Measurements from ENCODE around the gene NFIA.
A peak's percentile ranks its signal among the peaks of the same experiment; 100 is the strongest.

Gene NFIA

DNA sequence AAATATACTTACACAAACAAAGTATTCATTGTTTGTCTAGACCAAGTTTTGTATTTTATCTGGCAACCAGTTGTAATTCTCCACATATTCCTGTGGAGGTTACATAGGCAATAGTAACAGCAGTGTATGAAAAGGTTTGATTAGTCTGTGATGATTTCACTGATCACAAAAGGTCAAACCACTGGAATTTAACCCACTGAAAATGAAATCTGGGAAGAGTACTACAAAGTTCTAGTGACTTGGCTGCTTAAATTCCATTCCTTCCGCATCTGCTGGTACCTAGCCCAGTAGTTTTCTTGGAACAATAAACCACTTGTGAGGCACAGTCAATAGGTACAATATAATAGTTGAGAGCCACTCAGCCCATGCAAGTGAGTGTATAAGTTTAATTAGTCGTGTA lies 205.4 kb downstream of the NFIA start:
- Histone ChIP-seq H4K12ac (ENCODE audit: low read depth, low read length) (no peak overlapping the region), H3K9ac (ENCODE audit: low read length) (no peak overlapping the region), H3K14ac (ENCODE audit: low read length) (no peak overlapping the region), H3K79me1 (ENCODE audit: low read length) (no peaks in the 10 kb centered on the region), H3K4ac (ENCODE audit: low read depth, low read length) (no peak overlapping the region), H4K8ac (ENCODE audit: low read depth, low read length) (no peak overlapping the region), H3K36me3 (ENCODE audit: control insufficient read depth in 1 of 2, insufficient read depth in 2 of 2, low read length in 2 of 2) (no peaks in the 10 kb centered on the region), H3K18ac (ENCODE audit: low read length) (no peak overlapping the region), H2BK120ac (ENCODE audit: insufficient read depth, low read length, poor library complexity) (no peak overlapping the region), H3K4me1 (ENCODE audit: control insufficient read depth in 1 of 2, insufficient read depth in 2 of 2, low read length in 2 of 2) (no peaks in the 10 kb centered on the region), H3K9me3 (ENCODE audit: insufficient read depth, low read depth, low read length) (no peaks in the 10 kb centered on the region), H2AFZ (ENCODE audit: insufficient read depth, low read length, poor library complexity) (no peak overlapping the region), H2BK12ac (ENCODE audit: low read length) (no peak overlapping the region), H3K27ac (ENCODE audit: low read depth, low read length) (no peak overlapping the region), H3K27me3 (ENCODE audit: insufficient read depth, low read length) (no peaks in the 10 kb centered on the region), H3K4me2 (ENCODE audit: low read length) (no peak overlapping the region), H3K4me3 (ENCODE audit: low read depth, low read length) (no peak overlapping the region), H3K23ac (ENCODE audit: low read length) (no peak overlapping the region), H2AK5ac (ENCODE audit: low read length) (no peak overlapping the region), H2BK5ac (ENCODE audit: low read depth, low read length, poor library complexity) (no peak overlapping the region), H4K91ac (ENCODE audit: low read depth, low read length) (no peak overlapping the region), H3K79me2 (ENCODE audit: control insufficient read depth, insufficient read depth, low read length, poor library complexity) (no peaks in the 10 kb centered on the region)
- peak in 1 of 2 donors; percentile 58 for DNase-seq
- WGBS (ENCODE audit: extremely low coverage, insufficient coverage, insufficient read length), result no CpG with 5 or more reads among the region's 2 CpGs

DNA sequence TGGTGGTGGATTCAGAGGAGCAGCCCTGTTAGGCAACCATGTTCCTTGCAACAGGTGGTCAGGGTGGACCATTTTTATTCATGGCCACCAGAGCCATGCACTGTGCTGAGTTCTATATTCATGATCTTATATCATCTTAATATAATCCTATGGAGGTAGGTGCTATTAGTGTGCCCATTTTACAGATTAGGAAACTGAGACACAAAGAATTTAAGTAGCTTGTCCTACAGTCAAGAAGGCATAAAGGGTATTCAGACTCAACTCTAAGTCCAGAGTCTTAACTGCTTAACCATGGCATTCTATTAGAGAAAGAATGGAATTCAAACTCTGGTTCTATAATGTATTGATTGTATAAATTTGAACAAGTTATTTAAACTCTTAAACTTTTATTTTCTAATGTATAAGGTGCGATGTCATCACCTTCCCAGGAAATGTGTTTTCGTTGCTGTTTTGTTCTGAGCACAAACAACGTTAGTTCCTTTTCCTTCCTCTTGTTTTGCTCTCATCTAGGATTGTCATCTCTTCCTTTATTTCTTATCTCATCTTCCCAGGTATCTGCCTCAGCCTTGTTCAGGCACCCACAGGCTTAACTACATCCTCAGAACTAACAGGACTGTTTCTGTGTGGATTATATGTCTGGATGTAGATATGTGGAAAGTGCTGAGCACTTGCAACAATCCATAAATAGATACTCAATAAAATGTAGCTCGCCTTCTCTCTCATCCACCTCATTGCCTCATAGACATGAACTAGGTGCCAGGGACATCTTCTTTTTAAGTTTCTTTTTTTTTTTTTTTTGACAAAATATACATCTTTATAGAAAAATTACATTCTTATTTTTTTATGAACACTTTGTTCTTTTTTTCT lies 207.1 kb downstream of the NFIA start:
- no peak overlapping the region for H4K8ac ChIP-seq (ENCODE audit: low read depth, low read length)
- H3K4me3 ChIP-seq (ENCODE audit: low read depth, low read length), result no peak overlapping the region
- no peak overlapping the region for H2AFZ ChIP-seq (ENCODE audit: insufficient read depth, low read length, poor library complexity)
- no peak for DNase-seq
- no peak overlapping the region for H3K4ac ChIP-seq (ENCODE audit: low read depth, low read length)
- H3K27me3 ChIP-seq (ENCODE audit: insufficient read depth, low read length), result no peaks in the 10 kb centered on the region
- no peaks in the 10 kb centered on the region for H3K79me2 ChIP-seq (ENCODE audit: control insufficient read depth, insufficient read depth, low read length, poor library complexity)
- no peak overlapping the region for H3K23ac ChIP-seq (ENCODE audit: low read length)
- H4K91ac ChIP-seq (ENCODE audit: low read depth, low read length), result no peak overlapping the region
- H3K4me2 ChIP-seq (ENCODE audit: low read length), result no peak overlapping the region
- no peak overlapping the region for H2BK120ac ChIP-seq (ENCODE audit: insufficient read depth, low read length, poor library complexity)
- no peaks in the 10 kb centered on the region for H3K4me1 ChIP-seq (ENCODE audit: control insufficient read depth in 1 of 2, insufficient read depth in 2 of 2, low read length in 2 of 2)
- no peak overlapping the region for H2BK5ac ChIP-seq (ENCODE audit: low read depth, low read length, poor library complexity)
- H3K9me3 ChIP-seq (ENCODE audit: insufficient read depth, low read depth, low read length), result no peaks in the 10 kb centered on the region
- H3K36me3 ChIP-seq (ENCODE audit: control insufficient read depth in 1 of 2, insufficient read depth in 2 of 2, low read length in 2 of 2), result no peaks in the 10 kb centered on the region
- no CpG with 5 or more reads among the region's 4 CpGs for WGBS (ENCODE audit: extremely low coverage, insufficient coverage, insufficient read length)
- H2AK5ac ChIP-seq (ENCODE audit: low read length), result no peak overlapping the region
- no peak overlapping the region for H4K12ac ChIP-seq (ENCODE audit: low read depth, low read length)
- H3K14ac ChIP-seq (ENCODE audit: low read length), result no peak overlapping the region
- no peak overlapping the region for H3K9ac ChIP-seq (ENCODE audit: low read length)
- H3K18ac ChIP-seq (ENCODE audit: low read length), result no peak overlapping the region
- H3K79me1 ChIP-seq (ENCODE audit: low read length), result no peaks in the 10 kb centered on the region
- H3K27ac ChIP-seq (ENCODE audit: low read depth, low read length), result no peak overlapping the region
- H2BK12ac ChIP-seq (ENCODE audit: low read length), result no peak overlapping the region

DNA sequence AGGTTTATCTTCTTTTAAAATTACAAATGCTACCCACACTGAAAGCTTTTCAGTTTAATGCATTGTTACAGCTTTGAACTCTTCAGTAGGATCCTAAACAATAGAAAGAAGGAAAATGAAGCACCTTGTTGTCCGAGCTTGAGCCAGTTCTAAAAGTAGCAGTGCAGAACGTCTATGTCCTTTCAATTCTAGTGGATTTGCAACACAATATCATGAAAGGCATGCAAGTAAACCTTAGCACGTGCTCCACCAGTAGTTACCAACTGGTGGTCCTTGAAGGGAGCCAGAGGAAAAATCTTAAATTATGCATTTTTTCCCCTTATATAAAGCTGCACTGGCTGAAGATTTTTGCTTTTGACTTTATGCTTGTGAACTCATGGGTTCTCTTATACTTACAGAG lies 208.2 kb downstream of the NFIA start:
- Histone ChIP-seq H3K9me3 (ENCODE audit: insufficient read depth, low read depth, low read length) (no peaks in the 10 kb centered on the region), H3K4me2 (ENCODE audit: low read length) (no peak overlapping the region), H3K36me3 (ENCODE audit: control insufficient read depth in 1 of 2, insufficient read depth in 2 of 2, low read length in 2 of 2) (no peaks in the 10 kb centered on the region), H3K18ac (ENCODE audit: low read length) (no peak overlapping the region), H3K4ac (ENCODE audit: low read depth, low read length) (no peak overlapping the region), H3K27me3 (ENCODE audit: insufficient read depth, low read length) (no peaks in the 10 kb centered on the region), H2AFZ (ENCODE audit: insufficient read depth, low read length, poor library complexity) (no peak overlapping the region), H4K91ac (ENCODE audit: low read depth, low read length) (no peak overlapping the region), H3K9ac (ENCODE audit: low read length) (no peak overlapping the region), H3K4me1 (ENCODE audit: control insufficient read depth in 1 of 2, insufficient read depth in 2 of 2, low read length in 2 of 2) (no peaks in the 10 kb centered on the region), H4K8ac (ENCODE audit: low read depth, low read length) (no peak overlapping the region), H3K23ac (ENCODE audit: low read length) (no peak overlapping the region), H3K4me3 (ENCODE audit: low read depth, low read length) (no peak overlapping the region), H3K79me2 (ENCODE audit: control insufficient read depth, insufficient read depth, low read length, poor library complexity) (no peaks in the 10 kb centered on the region), H2BK5ac (ENCODE audit: low read depth, low read length, poor library complexity) (no peak overlapping the region), H3K79me1 (ENCODE audit: low read length) (no peaks in the 10 kb centered on the region), H4K12ac (ENCODE audit: low read depth, low read length) (no peak overlapping the region), H2BK120ac (ENCODE audit: insufficient read depth, low read length, poor library complexity) (no peak overlapping the region), H3K14ac (ENCODE audit: low read length) (no peak overlapping the region), H3K27ac (ENCODE audit: low read depth, low read length) (no peak overlapping the region), H2AK5ac (ENCODE audit: low read length) (no peak overlapping the region), H2BK12ac (ENCODE audit: low read length) (no peak overlapping the region)
- no CpG with 5 or more reads among the region's 3 CpGs for WGBS (ENCODE audit: extremely low coverage, insufficient coverage, insufficient read length)
- no peak for DNase-seq

DNA sequence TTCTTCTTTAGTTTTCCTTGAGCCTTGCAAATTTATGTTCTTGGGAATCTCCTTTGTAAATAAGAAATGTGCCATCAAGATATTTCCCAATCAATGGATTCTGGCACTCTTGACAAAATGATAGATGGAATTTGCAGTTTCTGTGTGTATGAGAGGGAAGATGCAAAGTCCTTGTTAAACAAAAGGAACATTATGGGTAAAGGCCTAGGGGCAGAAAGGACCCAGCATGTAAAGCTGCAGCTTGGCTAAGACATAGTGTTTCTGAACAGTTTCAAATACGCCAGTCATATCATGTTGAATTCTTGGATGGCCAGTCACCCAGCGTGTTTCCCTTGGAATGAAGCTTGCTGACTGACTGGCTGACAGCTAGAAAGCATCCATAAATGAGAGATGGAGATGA lies 210.8 kb downstream of the NFIA start:
- H3K9ac ChIP-seq (ENCODE audit: low read length), result no peak overlapping the region
- no CpG with 5 or more reads among the region's 2 CpGs for WGBS (ENCODE audit: extremely low coverage, insufficient coverage, insufficient read length)
- H3K23ac ChIP-seq (ENCODE audit: low read length), result no peak overlapping the region
- no peaks in the 10 kb centered on the region for H3K36me3 ChIP-seq (ENCODE audit: control insufficient read depth in 1 of 2, insufficient read depth in 2 of 2, low read length in 2 of 2)
- H4K12ac ChIP-seq (ENCODE audit: low read depth, low read length), result no peak overlapping the region
- H3K9me3 ChIP-seq (ENCODE audit: insufficient read depth, low read depth, low read length), result no peaks in the 10 kb centered on the region
- no peak overlapping the region for H3K18ac ChIP-seq (ENCODE audit: low read length)
- no peak overlapping the region for H3K27ac ChIP-seq (ENCODE audit: low read depth, low read length)
- H2BK120ac ChIP-seq (ENCODE audit: insufficient read depth, low read length, poor library complexity), result no peak overlapping the region
- H3K79me2 ChIP-seq (ENCODE audit: control insufficient read depth, insufficient read depth, low read length, poor library complexity), result no peaks in the 10 kb centered on the region
- H2BK5ac ChIP-seq (ENCODE audit: low read depth, low read length, poor library complexity), result no peak overlapping the region
- no peak overlapping the region for H3K4ac ChIP-seq (ENCODE audit: low read depth, low read length)
- H3K4me2 ChIP-seq (ENCODE audit: low read length), result no peak overlapping the region
- no peak overlapping the region for H4K8ac ChIP-seq (ENCODE audit: low read depth, low read length)
- H3K79me1 ChIP-seq (ENCODE audit: low read length), result no peaks in the 10 kb centered on the region
- no peak overlapping the region for H2AK5ac ChIP-seq (ENCODE audit: low read length)
- no peak overlapping the region for H3K4me3 ChIP-seq (ENCODE audit: low read depth, low read length)
- H3K27me3 ChIP-seq (ENCODE audit: insufficient read depth, low read length), result no peaks in the 10 kb centered on the region
- no peak overlapping the region for H3K14ac ChIP-seq (ENCODE audit: low read length)
- no peak overlapping the region for H4K91ac ChIP-seq (ENCODE audit: low read depth, low read length)
- no peak overlapping the region for H2BK12ac ChIP-seq (ENCODE audit: low read length)
- peak; percentile 64 to 78 for DNase-seq
- H3K4me1 ChIP-seq (ENCODE audit: control insufficient read depth in 1 of 2, insufficient read depth in 2 of 2, low read length in 2 of 2), result no peaks in the 10 kb centered on the region
- H2AFZ ChIP-seq (ENCODE audit: insufficient read depth, low read length, poor library complexity), result no peak overlapping the region

All from trophoblast cell (in vitro differentiated cells and primary cell).